ENCODE measurements around the gene SERPIND1. TPM values are rescaled to one million over a fixed set of nuclear protein-coding genes. Genes with fewer than 3 reads are reported as not detected.

SERPIND1 gene
- not detected for total RNA-seq

- H3K27me3 ChIP-seq: no peaks in the 10 kb centered on the region
- no peak for DNase-seq (ENCODE audit: low spot score in 2 of 2)
- peak within 1 kb of the TSS; percentile 24 to 44 for H3K27ac ChIP-seq
- peaks cover 6 to 19% of the 10 kb centered on the region in 2 donors for H3K36me3 ChIP-seq
- TF ChIP-seq CTCF (IDR thresholded peaks at IDR 0.05): no peak
- no peaks in the 10 kb centered on the region for H3K9me3 ChIP-seq
- no peak within 1 kb of the TSS for H3K4me3 ChIP-seq
- H3K4me1 ChIP-seq: no peaks in the 10 kb centered on the region
- intact Hi-C loops (cut with DNase I): no loop called here
Observed at GRCh38 chr22:20773793-20774212, at the start of gene SERPIND1. Gene SERPIND1 (plus strand): TSS chr22:20774113. CDS start chr22:20779313, 5,200 bp downstream.

- peaks cover 52 to 62% of the 10 kb centered on the region in 2 donors for H3K36me3 ChIP-seq
- H3K27me3 ChIP-seq: no peaks in the 10 kb centered on the region
- intact Hi-C loops (cut with DNase I): no loop called here
- no peaks in the 10 kb centered on the region for H3K9me3 ChIP-seq
- H3K4me3 ChIP-seq: no peak overlapping the region
- no peak overlapping the region for H3K27ac ChIP-seq
- DNase-seq (ENCODE audit: low spot score in 2 of 2): no peak
- H3K4me1 ChIP-seq: no peaks in the 10 kb centered on the region
- TF ChIP-seq CTCF (IDR thresholded peaks at IDR 0.05): no peak
Observed at GRCh38 chr22:20724676-20725454, 49.0 kb upstream of the SERPIND1 start.

- Histone ChIP-seq H3K4me3 (no peak overlapping the region), H3K36me3 (peaks cover 56 to 62% of the 10 kb centered on the region in 2 donors), H3K9me3 (no peaks in the 10 kb centered on the region), H3K27ac (no peak overlapping the region), H3K4me1 (no peaks in the 10 kb centered on the region), H3K27me3 (no peaks in the 10 kb centered on the region)
- intact Hi-C loops (cut with DNase I): no loop called here
- no peak for TF ChIP-seq CTCF (IDR thresholded peaks at IDR 0.05)
- no peak for DNase-seq (ENCODE audit: low spot score in 2 of 2)
Observed at GRCh38 chr22:20725987-20726558, 47.8 kb upstream of the SERPIND1 start.

GRCh38 chr22:20727118-20728015 is 46.5 kb upstream of the SERPIND1 start:
- no peak overlapping the region for H3K4me3 ChIP-seq
- DNase-seq (ENCODE audit: low spot score in 2 of 2): no peak
- no peaks in the 10 kb centered on the region for H3K9me3 ChIP-seq
- no peaks in the 10 kb centered on the region for H3K27me3 ChIP-seq
- intact Hi-C loops (cut with DNase I): no loop called here
- H3K27ac ChIP-seq: no peak overlapping the region
- H3K4me1 ChIP-seq: no peaks in the 10 kb centered on the region
- no peak for TF ChIP-seq CTCF (IDR thresholded peaks at IDR 0.05)
- peaks cover 55 to 62% of the 10 kb centered on the region in 2 donors for H3K36me3 ChIP-seq

GRCh38 chr22:20728523-20729190 is 45.3 kb upstream of the SERPIND1 start:
- Histone ChIP-seq H3K36me3 (peaks cover 57 to 63% of the 10 kb centered on the region in 2 donors), H3K4me1 (no peaks in the 10 kb centered on the region), H3K4me3 (no peak overlapping the region), H3K27ac (no peak overlapping the region), H3K9me3 (no peaks in the 10 kb centered on the region), H3K27me3 (no peaks in the 10 kb centered on the region)
- no peak for DNase-seq (ENCODE audit: low spot score in 2 of 2)
- intact Hi-C loops (cut with DNase I): no loop called here
- no peak for TF ChIP-seq CTCF (IDR thresholded peaks at IDR 0.05)
